SU-DHL-6 (cell line): ENCODE results near the gene MTMR12.

Experiments used
- EZH2phosphoT487 ChIP-seq: fragments of 200-600 bp; sonication (generic), shearing (Covaris generic); conservative IDR thresholded peaks from 2 replicates; pipeline ENCODE4 v1.6.1; 2018; ENCODE audit warnings: mild to moderate bottlenecking, antibody characterized with exemption, low read length, moderate library complexity, mixed read lengths
- TF ChIP-seq, protein P1 (sequence below): fragments of 200-600 bp; sonication (generic); IDR thresholded peaks from one replicate; pipeline ENCODE4 v1.5.1; 2017; ENCODE audit warnings: antibody characterized with exemption, mild to moderate bottlenecking, low read length, moderate library complexity; ENCODE audit not compliant: insufficient read depth, poor library complexity, severe bottlenecking

DNA sequence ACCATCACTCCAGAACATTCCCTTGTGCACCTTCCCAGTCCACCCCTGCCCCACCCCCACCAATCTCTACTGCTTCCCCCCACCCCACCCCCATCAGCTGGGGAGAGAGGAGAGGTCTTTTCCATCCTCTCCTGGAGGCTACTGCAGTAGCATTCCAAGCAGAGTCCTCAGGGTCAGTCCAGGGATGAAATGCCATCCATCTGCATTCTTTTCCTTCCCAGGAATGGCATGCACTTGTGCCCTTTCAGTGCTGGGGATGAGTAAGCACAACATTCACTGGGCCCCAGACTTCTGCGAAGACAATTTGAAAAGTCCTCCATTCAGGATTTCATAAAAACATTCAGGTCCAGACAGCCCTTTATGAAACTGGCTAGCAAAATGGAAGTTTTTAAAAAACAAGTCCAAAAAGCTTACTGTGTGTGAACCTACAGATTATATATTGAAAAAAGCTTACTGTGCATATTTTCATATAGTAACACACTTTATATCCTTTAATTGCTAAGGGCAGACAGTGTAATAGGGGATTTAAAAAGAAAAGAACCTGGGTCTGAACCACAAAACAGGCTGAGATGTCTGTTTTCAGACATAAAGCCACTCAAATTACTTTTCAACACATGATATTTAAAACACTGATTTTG lies 88.6 kb downstream of the MTMR12 start:
- TF ChIP-seq, protein P1, sequence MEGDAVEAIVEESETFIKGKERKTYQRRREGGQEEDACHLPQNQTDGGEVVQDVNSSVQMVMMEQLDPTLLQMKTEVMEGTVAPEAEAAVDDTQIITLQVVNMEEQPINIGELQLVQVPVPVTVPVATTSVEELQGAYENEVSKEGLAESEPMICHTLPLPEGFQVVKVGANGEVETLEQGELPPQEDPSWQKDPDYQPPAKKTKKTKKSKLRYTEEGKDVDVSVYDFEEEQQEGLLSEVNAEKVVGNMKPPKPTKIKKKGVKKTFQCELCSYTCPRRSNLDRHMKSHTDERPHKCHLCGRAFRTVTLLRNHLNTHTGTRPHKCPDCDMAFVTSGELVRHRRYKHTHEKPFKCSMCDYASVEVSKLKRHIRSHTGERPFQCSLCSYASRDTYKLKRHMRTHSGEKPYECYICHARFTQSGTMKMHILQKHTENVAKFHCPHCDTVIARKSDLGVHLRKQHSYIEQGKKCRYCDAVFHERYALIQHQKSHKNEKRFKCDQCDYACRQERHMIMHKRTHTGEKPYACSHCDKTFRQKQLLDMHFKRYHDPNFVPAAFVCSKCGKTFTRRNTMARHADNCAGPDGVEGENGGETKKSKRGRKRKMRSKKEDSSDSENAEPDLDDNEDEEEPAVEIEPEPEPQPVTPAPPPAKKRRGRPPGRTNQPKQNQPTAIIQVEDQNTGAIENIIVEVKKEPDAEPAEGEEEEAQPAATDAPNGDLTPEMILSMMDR: no peak
- TF ChIP-seq EZH2phosphoT487: no peak
